Measurements from ENCODE around the gene KIF16B.
A peak's percentile ranks its signal among the peaks of the same experiment; 100 is the strongest.

The KIF16B gene

DNA sequence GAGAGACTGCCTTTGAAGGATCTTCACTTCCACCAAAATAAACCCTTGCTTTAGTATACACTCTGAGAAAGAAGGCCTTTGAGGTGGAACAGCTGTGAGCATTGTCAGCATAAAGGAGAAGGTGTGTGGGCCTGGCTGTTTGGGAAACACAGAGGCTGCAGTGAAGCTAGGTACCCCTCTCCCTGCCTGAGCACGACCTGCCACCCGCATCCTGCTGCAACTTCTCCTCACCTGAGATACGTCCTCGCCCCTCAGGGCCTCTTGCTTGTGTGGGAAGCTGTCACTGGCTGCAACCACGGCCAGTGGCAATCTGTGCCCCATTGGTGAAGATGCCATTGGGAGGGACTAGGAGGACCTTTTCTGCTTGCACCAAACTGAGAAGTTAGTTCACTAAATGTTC lies 307.9 kb downstream of the KIF16B start:
- Histone ChIP-seq H3K4me2 (ENCODE audit: low read length, poor library complexity, severe bottlenecking) (no peak overlapping the region), H3K4me1 (ENCODE audit: control insufficient read depth, insufficient read depth, low read depth, low read length) (peaks cover 12% of the 10 kb centered on the region), H3K14ac (ENCODE audit: low read length in 2 of 2) (no peak overlapping the region), H4K8ac (ENCODE audit: low read length) (no peak overlapping the region), H3K27ac (ENCODE audit: low read length, poor library complexity, severe bottlenecking) (no peak overlapping the region), H2BK15ac (ENCODE audit: low read depth, poor library complexity, severe bottlenecking) (no peak overlapping the region), H3K4ac (ENCODE audit: low read depth in 1 of 2, low read length in 2 of 2) (no peak overlapping the region), H2BK12ac (ENCODE audit: low read length in 2 of 2) (no peak overlapping the region), H3K36me3 (ENCODE audit: control insufficient read depth in 1 of 2, insufficient read depth in 2 of 2, low read depth in 1 of 2, low read length in 2 of 2) (peaks cover 0 to 3% of the 10 kb centered on the region in 2 experiments), H2BK120ac (ENCODE audit: low read depth, low read length) (no peak overlapping the region), H2AK5ac (ENCODE audit: low read length, severe bottlenecking) (no peak overlapping the region), H3K4me3 (ENCODE audit: insufficient read depth in 1 of 2, low read depth in 1 of 2, low read length in 2 of 2) (no peak overlapping the region), H3K79me1 (replicated peaks; ENCODE audit: low read length, poor library complexity, severe bottlenecking) (no peaks in the 10 kb centered on the region), H3K9me3 (ENCODE audit: control insufficient read depth, low read length) (peaks cover 12% of the 10 kb centered on the region), H3K23ac (ENCODE audit: low read length in 2 of 2) (no peak overlapping the region), H3K18ac (ENCODE audit: low read depth in 1 of 2, low read length in 2 of 2) (no peak overlapping the region), H2AFZ (ENCODE audit: low read depth, low read length) (no peak overlapping the region), H3K9ac (ENCODE audit: low read length) (no peak overlapping the region), H3K27me3 (ENCODE audit: control insufficient read depth in 1 of 2, insufficient read depth in 1 of 2, low read length in 2 of 2) (no peaks in the 10 kb centered on the region), H4K91ac (ENCODE audit: low read length) (no peak overlapping the region), H2BK5ac (ENCODE audit: low read depth, low read length, poor library complexity, severe bottlenecking) (no peak overlapping the region)
- 88% methylated on average over 5 of the region's 5 CpGs for WGBS
- DNase-seq, result no peak

DNA sequence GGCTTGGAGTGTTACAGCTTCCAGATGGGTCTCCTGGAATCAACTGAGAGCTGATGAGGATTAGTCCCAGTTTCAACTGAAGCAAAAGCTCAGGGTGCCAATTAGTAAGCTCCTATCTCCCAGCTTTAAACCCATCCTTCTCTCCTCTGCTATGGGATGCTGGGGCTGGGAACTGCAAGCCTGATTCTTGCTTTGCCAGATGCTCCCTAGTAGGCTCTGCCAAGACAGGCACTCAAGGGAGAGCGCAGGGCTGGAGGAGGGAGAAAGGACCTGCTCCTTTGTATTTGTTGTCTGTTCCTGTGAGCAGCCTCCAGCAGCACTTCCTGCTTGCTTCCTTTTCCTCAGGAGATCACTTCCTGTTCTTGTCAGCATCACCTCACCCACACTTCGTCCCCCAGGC lies 309.7 kb downstream of the KIF16B start:
- no peaks in the 10 kb centered on the region for H3K79me1 ChIP-seq (replicated peaks; ENCODE audit: low read length, poor library complexity, severe bottlenecking)
- no peak overlapping the region for H3K23ac ChIP-seq (ENCODE audit: low read length in 2 of 2)
- H3K9me3 ChIP-seq (ENCODE audit: control insufficient read depth, low read length), result peaks cover 12% of the 10 kb centered on the region
- no peak overlapping the region for H3K4me3 ChIP-seq (ENCODE audit: insufficient read depth in 1 of 2, low read depth in 1 of 2, low read length in 2 of 2)
- H2BK120ac ChIP-seq (ENCODE audit: low read depth, low read length), result no peak overlapping the region
- no peak overlapping the region for H2BK12ac ChIP-seq (ENCODE audit: low read length in 2 of 2)
- no peak overlapping the region for H3K4ac ChIP-seq (ENCODE audit: low read depth in 1 of 2, low read length in 2 of 2)
- DNase-seq, result no peak
- no peak overlapping the region for H2AFZ ChIP-seq (ENCODE audit: low read depth, low read length)
- peaks cover 0 to 3% of the 10 kb centered on the region in 2 experiments for H3K36me3 ChIP-seq (ENCODE audit: control insufficient read depth in 1 of 2, insufficient read depth in 2 of 2, low read depth in 1 of 2, low read length in 2 of 2)
- no peak overlapping the region for H3K14ac ChIP-seq (ENCODE audit: low read length in 2 of 2)
- no peak overlapping the region for H3K9ac ChIP-seq (ENCODE audit: low read length)
- H3K27me3 ChIP-seq (ENCODE audit: control insufficient read depth in 1 of 2, insufficient read depth in 1 of 2, low read length in 2 of 2), result no peaks in the 10 kb centered on the region
- H3K4me1 ChIP-seq (ENCODE audit: control insufficient read depth, insufficient read depth, low read depth, low read length), result peaks cover 17% of the 10 kb centered on the region
- no peak overlapping the region for H3K4me2 ChIP-seq (ENCODE audit: low read length, poor library complexity, severe bottlenecking)
- H2AK5ac ChIP-seq (ENCODE audit: low read length, severe bottlenecking), result peak overlapping the region; percentile 27
- no peak overlapping the region for H4K91ac ChIP-seq (ENCODE audit: low read length)
- no peak overlapping the region for H3K18ac ChIP-seq (ENCODE audit: low read depth in 1 of 2, low read length in 2 of 2)
- H3K27ac ChIP-seq (ENCODE audit: low read length, poor library complexity, severe bottlenecking), result no peak overlapping the region
- H2BK5ac ChIP-seq (ENCODE audit: low read depth, low read length, poor library complexity, severe bottlenecking), result no peak overlapping the region
- H4K8ac ChIP-seq (ENCODE audit: low read length), result no peak overlapping the region
- no peak overlapping the region for H2BK15ac ChIP-seq (ENCODE audit: low read depth, poor library complexity, severe bottlenecking)
- WGBS, result 69% methylated on average over 2 of the region's 2 CpGs

DNA sequence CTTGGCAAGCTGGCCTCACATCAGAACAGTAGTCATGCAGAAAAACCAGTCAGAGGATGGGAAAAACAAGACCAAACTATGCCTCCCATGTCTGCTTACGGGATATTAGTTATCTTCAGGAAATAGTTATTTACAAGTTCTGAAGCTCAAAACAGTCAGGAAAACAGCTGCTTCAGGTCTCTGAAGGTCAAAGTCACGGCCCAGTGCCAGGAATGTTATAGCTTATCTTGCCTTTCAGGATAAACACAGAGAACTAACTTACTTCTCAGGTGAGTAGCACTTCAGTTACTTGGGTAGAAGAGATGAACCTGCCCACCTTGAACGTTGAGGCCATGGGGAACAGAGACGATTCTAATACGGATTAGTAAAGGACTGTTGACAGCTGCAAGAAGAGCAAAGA lies 310.7 kb downstream of the KIF16B start:
- Histone ChIP-seq H2AK5ac (ENCODE audit: low read length, severe bottlenecking) (peak overlapping the region; percentile 42), H3K4me1 (ENCODE audit: control insufficient read depth, insufficient read depth, low read depth, low read length) (peaks cover 17% of the 10 kb centered on the region), H3K4me2 (ENCODE audit: low read length, poor library complexity, severe bottlenecking) (no peak overlapping the region), H3K9ac (ENCODE audit: low read length) (no peak overlapping the region), H2BK15ac (ENCODE audit: low read depth, poor library complexity, severe bottlenecking) (no peak overlapping the region), H2AFZ (ENCODE audit: low read depth, low read length) (no peak overlapping the region), H3K14ac (ENCODE audit: low read length in 2 of 2) (no peak overlapping the region), H3K9me3 (ENCODE audit: control insufficient read depth, low read length) (peaks cover 12% of the 10 kb centered on the region), H2BK5ac (ENCODE audit: low read depth, low read length, poor library complexity, severe bottlenecking) (no peak overlapping the region), H3K4me3 (ENCODE audit: insufficient read depth in 1 of 2, low read depth in 1 of 2, low read length in 2 of 2) (no peak overlapping the region), H3K27ac (ENCODE audit: low read length, poor library complexity, severe bottlenecking) (no peak overlapping the region), H3K4ac (ENCODE audit: low read depth in 1 of 2, low read length in 2 of 2) (no peak overlapping the region), H3K18ac (ENCODE audit: low read depth in 1 of 2, low read length in 2 of 2) (no peak overlapping the region), H3K27me3 (ENCODE audit: control insufficient read depth in 1 of 2, insufficient read depth in 1 of 2, low read length in 2 of 2) (no peaks in the 10 kb centered on the region), H4K91ac (ENCODE audit: low read length) (no peak overlapping the region), H3K36me3 (ENCODE audit: control insufficient read depth in 1 of 2, insufficient read depth in 2 of 2, low read depth in 1 of 2, low read length in 2 of 2) (peaks cover 0 to 3% of the 10 kb centered on the region in 2 experiments), H3K79me1 (replicated peaks; ENCODE audit: low read length, poor library complexity, severe bottlenecking) (no peaks in the 10 kb centered on the region), H2BK12ac (ENCODE audit: low read length in 2 of 2) (no peak overlapping the region), H4K8ac (ENCODE audit: low read length) (no peak overlapping the region), H3K23ac (ENCODE audit: low read length in 2 of 2) (no peak overlapping the region), H2BK120ac (ENCODE audit: low read depth, low read length) (no peak overlapping the region)
- WGBS, result 67% methylated on average over 5 of the region's 5 CpGs
- no peak for DNase-seq

DNA sequence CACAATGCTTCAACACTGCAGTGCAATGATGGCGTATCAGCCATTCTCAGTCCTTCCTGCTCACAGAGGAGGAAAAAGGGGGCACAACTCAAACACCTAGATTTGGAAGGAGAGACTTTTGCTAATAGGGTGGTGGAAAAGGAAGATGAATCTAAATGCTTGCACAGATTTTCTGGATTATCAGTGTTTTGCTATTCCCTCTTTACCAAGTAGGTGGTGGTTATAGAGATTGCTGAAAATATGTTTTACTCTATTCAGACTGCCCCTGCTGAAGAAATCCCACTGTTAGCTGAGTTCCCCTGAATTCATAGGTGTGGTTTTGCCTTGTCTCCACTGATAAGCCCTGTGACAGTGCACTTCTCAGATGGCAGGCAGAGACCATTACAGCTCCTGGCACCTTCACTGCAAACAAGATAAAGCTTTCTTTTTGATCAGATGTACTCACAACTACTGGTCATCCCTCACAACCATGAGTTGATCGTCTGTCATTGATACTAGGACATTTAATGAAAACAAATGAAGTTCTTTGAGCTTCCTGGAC lies 311.4 kb downstream of the KIF16B start:
- H4K8ac ChIP-seq (ENCODE audit: low read length), result no peak overlapping the region
- peaks cover 17% of the 10 kb centered on the region for H3K4me1 ChIP-seq (ENCODE audit: control insufficient read depth, insufficient read depth, low read depth, low read length)
- peak overlapping the region; percentile 78 for H2AK5ac ChIP-seq (ENCODE audit: low read length, severe bottlenecking)
- H3K9ac ChIP-seq (ENCODE audit: low read length), result no peak overlapping the region
- DNase-seq, result no peak
- no peak overlapping the region for H2BK15ac ChIP-seq (ENCODE audit: low read depth, poor library complexity, severe bottlenecking)
- no peak overlapping the region for H4K91ac ChIP-seq (ENCODE audit: low read length)
- no peak overlapping the region for H3K4ac ChIP-seq (ENCODE audit: low read depth in 1 of 2, low read length in 2 of 2)
- H2BK120ac ChIP-seq (ENCODE audit: low read depth, low read length), result no peak overlapping the region
- no peak overlapping the region for H2BK5ac ChIP-seq (ENCODE audit: low read depth, low read length, poor library complexity, severe bottlenecking)
- H2AFZ ChIP-seq (ENCODE audit: low read depth, low read length), result no peak overlapping the region
- peak overlapping the region; percentile 82 for H3K27ac ChIP-seq (ENCODE audit: low read length, poor library complexity, severe bottlenecking)
- H3K9me3 ChIP-seq (ENCODE audit: control insufficient read depth, low read length), result peaks cover 12% of the 10 kb centered on the region
- no peak overlapping the region for H3K18ac ChIP-seq (ENCODE audit: low read depth in 1 of 2, low read length in 2 of 2)
- no peaks in the 10 kb centered on the region for H3K27me3 ChIP-seq (ENCODE audit: control insufficient read depth in 1 of 2, insufficient read depth in 1 of 2, low read length in 2 of 2)
- no peaks in the 10 kb centered on the region for H3K79me1 ChIP-seq (replicated peaks; ENCODE audit: low read length, poor library complexity, severe bottlenecking)
- no peak overlapping the region for H3K4me2 ChIP-seq (ENCODE audit: low read length, poor library complexity, severe bottlenecking)
- H3K23ac ChIP-seq (ENCODE audit: low read length in 2 of 2), result no peak overlapping the region
- H3K14ac ChIP-seq (ENCODE audit: low read length in 2 of 2), result no peak overlapping the region
- H3K36me3 ChIP-seq (ENCODE audit: control insufficient read depth in 1 of 2, insufficient read depth in 2 of 2, low read depth in 1 of 2, low read length in 2 of 2), result peaks cover 0 to 3% of the 10 kb centered on the region in 2 experiments
- H3K4me3 ChIP-seq (ENCODE audit: insufficient read depth in 1 of 2, low read depth in 1 of 2, low read length in 2 of 2), result no peak overlapping the region
- 67% methylated on average over 1 of the region's 2 CpGs for WGBS
- H2BK12ac ChIP-seq (ENCODE audit: low read length in 2 of 2), result no peak overlapping the region

Data from mesenchymal stem cell (in vitro differentiated cells and primary cell).